Testis (tissue), 2 donors: ENCODE measurements around the gene MRPS18C.
A peak's percentile ranks its signal among the peaks of the same experiment; 100 is the strongest.

ENCODE experiments used
- CTCF ChIP-seq, 3 experiments: fragments of 450-650 bp in 2 of 3; fragments of 200-600 bp in 1 of 3; sonication (generic) in 1 of 3; IDR thresholded peaks; one replicate each; pipeline ENCODE4 v1.5.1; 2016 to 2019; ENCODE audit warnings: antibody characterized with exemption in 3 of 3, mild to moderate bottlenecking in 2 of 3, moderate library complexity in 1 of 3
- POLR2A ChIP-seq: fragments of 450-650 bp; IDR thresholded peaks from one replicate; pipeline ENCODE4 v1.6.1; 2017; ENCODE audit warnings: antibody characterized with exemption, mild to moderate bottlenecking, moderate library complexity

GRCh38 chr4:83484500-83485461, 28.9 kb downstream of the MRPS18C start, which contains the start of gene ABRAXAS1:
- no peak for TF ChIP-seq CTCF (IDR thresholded peaks at IDR 0.05)
- peak; percentile 63 for TF ChIP-seq POLR2A
